ENCODE measurements around the gene OBI1.

GRCh38 chr13:78632996-78633395, 26.0 kb downstream of the OBI1 start:
- TF ChIP-seq CTCF (tag by site-specific recombination; IDR thresholded peaks at IDR 0.05) (no peak), TRIM28 (IDR thresholded peaks at IDR 0.05; ENCODE audit: borderline replicate concordance, low read length) (no peak), SP2 (tag by site-specific recombination; IDR thresholded peaks at IDR 0.05) (no peak), ZBTB8A (tag by site-specific recombination; IDR thresholded peaks at IDR 0.05) (no peak), ZNF311 (tag by site-specific recombination; IDR thresholded peaks at IDR 0.05; ENCODE audit: borderline replicate concordance) (no peak), ZNF701 (tag by site-specific recombination; IDR thresholded peaks at IDR 0.05) (no peak), ZBTB11 (tag by site-specific recombination; conservative IDR thresholded peaks at IDR 0.05; ENCODE audit: low read depth) (no peak), EGR2 (tag by site-specific recombination; IDR thresholded peaks at IDR 0.05; ENCODE audit: low read depth) (no peak), ZNF24 (tag by site-specific recombination; IDR thresholded peaks at IDR 0.05) (no peak), ZBTB17 (tag by site-specific recombination; IDR thresholded peaks at IDR 0.05) (no peak), ZBTB26 (tag by site-specific recombination; optimal IDR thresholded peaks at IDR 0.05) (no peak), ZNF571 (tag by site-specific recombination; IDR thresholded peaks at IDR 0.05) (no peak), YY1 (tag by site-specific recombination; IDR thresholded peaks at IDR 0.05) (no peak), ZNF664 (tag by site-specific recombination; IDR thresholded peaks at IDR 0.05) (no peak)
